ENCODE measurements around the gene NRSN2. TPM values are rescaled to one million over a fixed set of nuclear protein-coding genes. Genes with fewer than 3 reads are reported as not detected.
"Not testable (repeated sequence)": the region's sequence is repeated elsewhere in the genome, so short reads cannot be mapped to it uniquely, and the experiment has no call there.

The NRSN2 gene
- total RNA-seq, 2 experiments from 2014 or later = 2.9 to 5.0 TPM

DNA sequence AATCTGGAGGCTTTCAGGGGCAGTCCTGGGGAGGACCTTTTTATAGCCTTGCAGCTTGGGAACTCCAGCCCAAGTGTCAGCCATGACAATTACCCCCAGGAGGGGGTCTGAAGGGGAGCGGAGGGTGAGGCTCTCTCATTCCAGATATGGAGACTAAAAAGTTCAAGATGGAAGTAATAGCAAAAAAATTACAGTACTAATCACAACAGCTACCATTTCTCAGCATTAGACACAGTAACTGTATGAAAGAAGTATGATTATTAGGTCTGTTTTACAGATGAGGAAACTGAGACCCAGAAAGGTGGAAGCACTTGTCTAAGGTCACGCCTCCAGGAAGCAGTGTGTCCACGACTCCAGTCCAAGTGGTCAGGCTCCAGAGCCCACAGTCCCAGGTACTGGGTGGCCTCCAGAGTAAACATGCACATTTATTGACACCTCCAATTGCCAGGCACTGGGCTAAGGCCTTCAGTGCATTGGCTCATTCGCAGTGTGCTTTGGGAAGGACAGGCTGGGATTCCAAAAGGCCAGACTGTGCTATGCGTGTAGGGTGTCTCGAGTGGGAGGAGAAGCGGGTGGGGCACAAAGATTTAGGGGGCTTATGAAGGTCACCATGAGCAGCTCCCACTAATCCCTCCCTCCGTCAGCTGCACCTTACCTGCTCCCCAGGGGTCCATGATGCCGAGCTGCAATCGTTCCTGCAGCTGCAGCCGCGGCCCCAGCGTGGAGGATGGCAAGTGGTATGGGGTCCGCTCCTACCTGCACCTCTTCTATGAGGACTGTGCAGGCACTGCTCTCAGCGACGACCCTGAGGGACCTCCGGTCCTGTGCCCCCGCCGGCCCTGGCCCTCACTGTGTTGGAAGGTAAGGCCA is 2.3 kb downstream of the NRSN2 start:
- no peak overlapping the region for H3K27ac Mint-ChIP-seq
- ATAC-seq (no peak), DNase-seq (no peak)
- no peak overlapping the region for H3K4me3 Mint-ChIP-seq
- H3K4me1 Mint-ChIP-seq = peaks cover 20% of the 10 kb centered on the region
- H3K9me3 Mint-ChIP-seq (ENCODE audit: low read depth) = no peaks in the 10 kb centered on the region
- peaks cover 5% of the 10 kb centered on the region for H3K27me3 Mint-ChIP-seq
- CTCF ChIA-PET = interaction anchor here (0.5 to 1.1 kb wide), 2 partner anchors 147 to 483 kb away, joined by 3 to 4 read pairs; no protein-coding TSS in a partner anchor
- H3K36me3 Mint-ChIP-seq = no peaks in the 10 kb centered on the region

DNA sequence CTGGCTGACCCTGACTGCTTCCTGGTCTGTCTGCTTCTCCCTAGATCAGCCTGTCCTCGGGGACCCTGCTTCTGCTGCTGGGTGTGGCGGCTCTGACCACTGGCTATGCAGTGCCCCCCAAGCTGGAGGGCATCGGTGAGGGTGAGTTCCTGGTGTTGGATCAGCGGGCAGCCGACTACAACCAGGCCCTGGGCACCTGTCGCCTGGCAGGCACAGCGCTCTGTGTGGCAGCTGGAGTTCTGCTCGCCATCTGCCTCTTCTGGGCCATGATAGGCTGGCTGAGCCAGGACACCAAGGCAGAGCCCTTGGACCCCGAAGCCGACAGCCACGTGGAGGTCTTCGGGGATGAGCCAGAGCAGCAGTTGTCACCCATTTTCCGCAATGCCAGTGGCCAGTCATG is 6.3 kb downstream of the NRSN2 start:
- no peaks in the 10 kb centered on the region for H3K36me3 Mint-ChIP-seq
- H3K9me3 Mint-ChIP-seq (ENCODE audit: low read depth) = no peaks in the 10 kb centered on the region
- no peaks in the 10 kb centered on the region for H3K27me3 Mint-ChIP-seq
- no peak overlapping the region for H3K27ac Mint-ChIP-seq
- CTCF ChIA-PET = interaction anchor here (0.9 to 6.4 kb wide), 9 partner anchors 13 to 292 kb away, joined by 3 to 64 read pairs (median 5); no protein-coding TSS in a partner anchor
- no peak for ATAC-seq
- H3K4me1 Mint-ChIP-seq = peaks cover 15% of the 10 kb centered on the region
- no peak overlapping the region for H3K4me3 Mint-ChIP-seq
- DNase-seq = no peak

DNA sequence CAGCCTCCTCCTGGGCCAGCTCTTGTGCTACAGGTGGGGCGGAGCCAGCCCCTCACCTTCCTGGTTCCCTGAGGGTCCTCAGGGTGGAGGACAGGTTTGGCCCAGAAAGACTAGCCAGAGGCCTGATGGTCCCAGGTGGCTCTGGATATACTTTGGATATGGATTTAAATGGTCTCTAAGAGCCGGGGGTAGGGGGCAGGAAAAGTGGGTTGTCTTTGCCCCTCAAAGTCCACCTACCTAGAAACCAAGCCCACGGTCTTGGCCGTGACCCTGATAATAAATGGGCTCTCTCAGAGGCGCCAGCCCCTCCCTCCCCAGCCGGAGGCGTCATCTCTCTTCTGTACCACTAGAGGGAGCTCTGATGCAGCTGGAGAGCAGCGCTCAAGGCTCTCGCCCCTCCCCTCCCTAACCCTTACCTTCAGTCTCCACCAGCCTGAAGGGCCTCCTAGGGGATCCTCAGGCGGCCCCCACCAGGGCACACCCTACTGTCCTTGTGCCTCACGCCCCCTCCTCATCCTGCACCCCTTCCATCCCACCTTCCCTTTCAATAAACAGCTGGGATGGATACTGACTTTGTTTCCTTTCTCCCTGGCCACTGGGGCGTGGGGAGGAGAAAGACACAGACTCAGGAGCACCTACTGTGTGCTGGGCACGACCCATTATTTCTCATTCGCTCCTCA is 7.5 kb downstream of the NRSN2 start:
- DNase-seq (peak; percentile 85), ATAC-seq (peak; percentile 99)
- no peak overlapping the region for H3K4me3 Mint-ChIP-seq
- H3K36me3 Mint-ChIP-seq = no peaks in the 10 kb centered on the region
- no peaks in the 10 kb centered on the region for H3K9me3 Mint-ChIP-seq (ENCODE audit: low read depth)
- peaks cover 8% of the 10 kb centered on the region for H3K27me3 Mint-ChIP-seq
- H3K27ac Mint-ChIP-seq = no peak overlapping the region
- CTCF ChIA-PET = interaction anchor here (0.5 to 6.4 kb wide), 28 partner anchors 9 to 313 kb away, joined by 3 to 64 read pairs (median 5); partner anchors contain the start of gene TRIB3
- H3K4me1 Mint-ChIP-seq = peaks cover 10% of the 10 kb centered on the region

DNA sequence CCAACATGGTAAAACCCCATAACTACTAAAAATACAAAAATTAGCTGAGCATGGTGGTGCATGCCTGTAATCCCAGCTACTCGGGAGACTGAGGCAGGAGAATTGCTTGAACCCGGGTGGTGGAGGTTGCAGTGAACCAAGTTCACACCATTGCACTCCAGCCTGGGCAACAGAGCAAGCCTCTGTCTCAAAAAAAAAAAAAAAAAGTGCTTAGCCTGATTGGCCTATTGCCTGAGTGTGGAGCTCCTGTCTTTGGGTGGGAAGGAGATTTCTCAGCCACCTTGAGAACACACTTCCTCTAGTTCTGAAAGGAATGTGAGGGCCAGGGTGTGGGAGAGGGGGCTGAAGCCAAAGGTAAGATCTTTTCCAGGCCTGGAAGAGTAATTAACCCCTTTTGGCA is 9.2 kb downstream of the NRSN2 start:
- H3K27me3 Mint-ChIP-seq; H3K36me3 Mint-ChIP-seq; ATAC-seq; H3K9me3 Mint-ChIP-seq (ENCODE audit: low read depth); H3K4me1 Mint-ChIP-seq; H3K4me3 Mint-ChIP-seq; H3K27ac Mint-ChIP-seq; DNase-seq: not testable (repeated sequence)
- CTCF ChIA-PET = interaction anchor here (1.1 to 6.4 kb wide), 7 partner anchors 10 to 155 kb away, joined by 3 to 64 read pairs (median 11); no protein-coding TSS in a partner anchor

DNA sequence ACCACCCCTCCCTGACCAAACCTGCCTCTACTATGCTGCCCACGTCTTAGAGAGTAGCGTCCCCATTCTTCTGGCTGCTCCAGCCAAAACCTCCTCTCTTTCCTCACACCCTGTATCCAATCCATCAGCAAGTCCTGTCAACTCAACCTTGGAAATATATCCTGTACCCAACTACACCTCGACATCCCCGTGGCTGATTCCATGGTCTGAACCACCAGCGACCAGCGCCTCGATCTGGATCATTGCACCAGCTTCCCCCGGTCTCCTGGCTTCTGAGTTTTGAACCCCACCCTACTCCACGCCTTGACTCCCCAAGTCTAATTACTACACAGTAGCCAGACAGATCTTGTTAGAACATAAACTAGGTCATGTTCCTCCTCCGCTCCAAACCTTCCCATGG is 9.8 kb downstream of the NRSN2 start:
- H3K27me3 Mint-ChIP-seq = peaks cover 9% of the 10 kb centered on the region
- ATAC-seq (no peak), DNase-seq (no peak)
- H3K9me3 Mint-ChIP-seq (ENCODE audit: low read depth) = no peaks in the 10 kb centered on the region
- no peak overlapping the region for H3K4me3 Mint-ChIP-seq
- H3K4me1 Mint-ChIP-seq = peaks cover 7% of the 10 kb centered on the region
- CTCF ChIA-PET = interaction anchor here (1.6 to 6.4 kb wide), 3 partner anchors 9 to 122 kb away, joined by 3 to 64 read pairs (median 24); no protein-coding TSS in a partner anchor
- H3K36me3 Mint-ChIP-seq = no peaks in the 10 kb centered on the region
- H3K27ac Mint-ChIP-seq = no peak overlapping the region

DNA sequence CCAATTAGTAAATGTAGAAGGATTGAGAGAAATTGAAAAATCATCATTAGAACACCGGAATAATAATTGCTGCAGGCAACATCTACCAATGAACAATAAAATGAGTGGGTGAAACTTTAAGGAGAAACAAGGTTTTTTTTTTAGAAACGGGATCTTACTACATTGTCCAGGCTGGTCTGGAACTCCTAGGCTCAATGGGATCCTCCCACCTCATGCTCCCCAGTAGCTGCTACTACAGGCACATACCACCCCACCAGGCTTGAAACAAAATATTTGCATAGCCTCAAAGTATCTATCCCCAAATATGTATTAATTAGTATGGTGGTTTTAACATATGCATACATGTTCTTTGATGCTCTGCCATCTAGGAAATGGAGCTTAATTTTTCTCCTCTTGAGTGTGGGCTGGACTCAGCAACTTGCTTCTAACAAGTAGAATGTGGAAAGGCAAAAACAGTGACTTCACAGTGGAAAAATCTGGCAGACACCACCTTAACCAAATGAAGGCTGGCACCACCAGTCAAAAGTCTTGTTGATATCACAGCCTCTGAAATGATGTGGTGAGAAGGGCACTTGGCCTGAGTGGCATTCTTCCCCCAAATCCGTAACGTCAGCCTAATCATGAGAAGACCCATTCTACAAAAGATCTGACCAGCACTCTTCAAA is 12.1 kb downstream of the NRSN2 start:
- Mint-ChIP-seq H3K27me3 (peaks cover 9% of the 10 kb centered on the region), H3K4me3 (no peak overlapping the region), H3K9me3 (ENCODE audit: low read depth) (no peaks in the 10 kb centered on the region), H3K4me1 (peaks cover 16% of the 10 kb centered on the region), H3K27ac (no peak overlapping the region), H3K36me3 (no peaks in the 10 kb centered on the region)
- ATAC-seq = no peak
- DNase-seq = no peak
- CTCF ChIA-PET = no interaction called here

DNA sequence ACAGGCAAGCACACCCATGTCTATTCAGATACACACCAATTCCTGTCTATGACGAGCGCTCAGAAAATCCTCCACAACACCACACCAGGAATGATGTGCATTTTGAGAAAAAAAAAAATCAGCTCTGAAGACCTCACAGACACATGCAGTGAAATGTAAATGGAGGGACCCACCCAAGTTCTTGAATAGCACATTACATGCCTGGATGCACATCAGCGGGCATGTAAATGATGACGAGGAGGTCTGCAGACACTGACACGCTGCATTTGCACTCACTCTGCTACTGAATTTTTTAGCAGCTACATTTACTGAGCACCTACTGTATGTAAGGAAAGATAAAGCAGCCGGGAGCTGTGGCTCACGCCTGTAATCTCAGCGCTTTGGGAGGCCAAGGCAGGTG is 14.7 kb downstream of the NRSN2 start:
- Mint-ChIP-seq H3K4me1 (peaks cover 34% of the 10 kb centered on the region), H3K27ac (peak overlapping the region; percentile 6)
- CTCF ChIA-PET = interaction anchor here (1.0 to 2.3 kb wide), 6 partner anchors 8 to 284 kb away, joined by 3 to 7 read pairs (median 4); no protein-coding TSS in a partner anchor

DNA sequence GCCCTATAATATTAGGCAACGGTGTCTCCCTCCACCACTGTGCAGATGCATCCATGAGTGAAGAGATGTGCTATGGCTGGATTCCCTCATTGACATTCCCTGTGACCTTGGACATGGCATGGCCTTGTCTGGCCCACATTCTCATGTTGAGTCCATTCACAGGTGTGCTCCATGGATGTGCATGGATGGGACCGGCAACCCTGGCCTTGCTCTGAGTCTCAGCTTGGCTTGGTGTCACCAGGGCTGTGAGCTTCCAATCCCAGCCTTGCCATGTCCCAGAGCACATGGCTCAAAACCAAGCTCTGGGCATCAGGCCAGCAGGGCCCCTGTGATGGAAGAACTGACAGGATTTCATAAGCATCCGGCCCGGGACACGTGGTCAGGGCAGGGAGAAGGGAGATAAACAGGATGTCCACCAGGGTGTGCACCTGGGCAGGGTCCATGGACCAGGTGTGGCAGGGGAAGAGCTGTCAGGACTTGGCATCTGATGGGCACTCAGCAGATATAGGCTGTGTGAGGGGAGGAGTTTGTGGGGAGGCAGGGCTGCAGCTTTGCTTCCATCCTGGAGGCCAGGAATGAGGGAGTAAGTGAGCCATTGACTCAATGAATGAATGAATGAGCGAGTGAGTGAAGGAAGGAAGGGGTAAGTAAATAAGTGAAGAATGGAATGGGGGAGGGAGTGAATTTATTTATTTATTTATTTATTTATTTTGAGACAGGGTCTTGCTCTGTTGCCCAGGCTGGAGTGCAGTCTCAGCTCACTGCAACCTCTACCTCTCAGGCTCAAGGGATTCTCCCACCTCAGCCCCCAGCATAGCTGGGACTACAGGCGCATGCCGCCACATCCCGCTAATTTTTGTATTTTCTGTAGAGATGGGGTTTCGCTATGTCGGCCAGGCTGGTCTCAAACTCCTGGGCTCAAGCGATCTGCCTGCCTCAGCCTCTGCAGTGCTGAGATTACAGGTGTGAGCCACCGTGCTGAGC is 15.7 kb downstream of the NRSN2 start:
- DNase-seq = peak; percentile 75
- Mint-ChIP-seq H3K9me3 (ENCODE audit: low read depth) (no peaks in the 10 kb centered on the region), H3K27ac (peak overlapping the region; percentile 54), H3K36me3 (no peaks in the 10 kb centered on the region), H3K4me1 (peaks cover 38% of the 10 kb centered on the region), H3K4me3 (no peak overlapping the region), H3K27me3 (peaks cover 9% of the 10 kb centered on the region)
- CTCF ChIA-PET = interaction anchor here (0.5 to 2.3 kb wide), 14 partner anchors 8 to 283 kb away, joined by 3 to 13 read pairs (median 4); partner anchors contain the start of genes NRSN2 and TRIB3
- ATAC-seq = peak; percentile 65

More for the DNA sequence above, 14.7 kb downstream of the NRSN2 start:
- Mint-ChIP-seq H3K27me3 (peaks cover 9% of the 10 kb centered on the region), H3K36me3 (no peaks in the 10 kb centered on the region), H3K9me3 (ENCODE audit: low read depth) (no peaks in the 10 kb centered on the region), H3K4me3 (no peak overlapping the region)
- ATAC-seq = no peak
- no peak for DNase-seq

DNA sequence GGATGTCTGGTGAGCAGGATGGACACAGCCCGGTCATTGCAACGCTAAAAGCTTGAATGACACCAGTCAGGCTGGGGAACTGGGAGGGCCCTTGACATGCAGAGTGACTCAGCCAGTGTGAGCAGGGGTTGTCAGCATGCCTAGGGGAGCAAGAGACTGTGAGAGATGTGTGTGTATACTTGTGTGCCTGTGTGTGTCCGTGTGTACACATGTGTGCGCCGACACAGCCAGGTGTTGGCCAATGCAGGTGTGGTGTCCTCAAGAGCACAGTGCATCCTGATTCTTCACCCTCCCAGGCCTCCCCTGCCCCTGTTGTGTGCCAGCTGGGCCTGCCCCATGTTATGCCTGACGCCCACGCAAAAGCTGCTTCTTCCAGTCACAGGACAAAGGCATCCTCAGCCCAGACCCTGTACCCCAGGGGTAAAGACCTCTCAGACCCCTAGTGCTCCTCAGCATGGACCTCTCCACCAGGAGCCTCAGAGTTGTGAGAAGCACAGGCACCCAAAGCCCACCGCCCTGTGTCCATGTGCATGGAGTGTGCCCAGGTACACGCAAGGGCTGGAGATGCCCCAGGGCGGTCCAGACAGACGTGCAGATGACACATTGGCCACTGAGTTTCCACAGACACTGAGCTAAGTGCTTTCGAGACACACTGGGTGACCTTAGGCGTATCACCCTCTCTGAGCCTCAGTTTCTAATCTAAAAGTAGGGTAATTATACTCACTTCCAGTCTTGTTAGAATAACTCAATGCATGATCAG is 16.6 kb downstream of the NRSN2 start:
- CTCF ChIA-PET = interaction anchor here (0.6 to 4.2 kb wide), 8 partner anchors 9 to 282 kb away, joined by 3 to 24 read pairs (median 5); partner anchors contain the start of gene TRIB3
- H3K4me1 Mint-ChIP-seq = peaks cover 38% of the 10 kb centered on the region
- H3K27me3 Mint-ChIP-seq = peaks cover 9% of the 10 kb centered on the region
- H3K27ac Mint-ChIP-seq = no peak overlapping the region
- H3K4me3 Mint-ChIP-seq = no peak overlapping the region
- DNase-seq (no peak), ATAC-seq (no peak)
- H3K9me3 Mint-ChIP-seq (ENCODE audit: low read depth) = no peaks in the 10 kb centered on the region
- H3K36me3 Mint-ChIP-seq = no peaks in the 10 kb centered on the region

DNA sequence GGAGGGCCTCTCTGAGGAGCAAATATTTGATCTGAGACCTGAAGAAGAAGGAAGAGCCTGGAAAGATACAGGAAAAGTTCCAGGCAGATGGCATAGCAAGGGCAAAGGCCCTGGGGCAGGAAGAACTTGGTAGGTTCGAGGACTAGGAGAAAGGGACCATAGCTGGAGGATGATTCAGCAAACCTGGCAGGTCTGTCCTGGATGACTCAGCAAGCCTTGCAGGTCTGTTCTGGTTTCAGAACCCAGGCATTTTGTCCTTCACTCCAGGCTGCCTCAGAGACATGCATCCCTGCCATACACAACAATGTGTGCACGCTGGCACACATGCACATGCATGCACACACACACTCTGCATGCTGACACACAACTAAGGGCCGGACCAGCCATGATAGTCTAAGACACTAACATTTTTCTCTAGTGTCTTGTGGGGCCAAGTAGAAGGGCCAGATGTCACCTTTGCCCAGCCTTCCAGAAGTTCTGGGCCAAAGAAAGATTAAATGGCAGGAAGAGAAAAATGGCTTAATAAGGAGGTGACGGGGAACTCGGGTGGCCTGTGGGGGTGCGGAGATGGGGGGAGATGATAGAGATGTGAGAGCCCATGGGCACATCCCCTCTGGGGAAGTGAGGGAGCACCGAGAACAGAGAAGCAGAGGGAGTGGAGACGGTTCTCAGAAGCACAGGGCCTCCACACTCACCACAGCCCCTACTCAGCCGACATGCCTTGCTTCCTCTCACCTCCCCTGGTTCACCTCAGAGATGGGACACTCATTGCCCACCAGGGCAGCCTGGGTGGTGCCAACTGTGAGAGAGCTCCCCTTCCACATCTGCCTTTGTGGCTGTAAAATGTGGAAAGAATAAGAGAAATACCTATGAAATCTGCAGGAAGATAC is 18.2 kb downstream of the NRSN2 start:
- Mint-ChIP-seq H3K9me3 (ENCODE audit: low read depth) (no peaks in the 10 kb centered on the region), H3K36me3 (no peaks in the 10 kb centered on the region), H3K4me3 (no peak overlapping the region), H3K27ac (peak overlapping the region; percentile 74), H3K27me3 (no peaks in the 10 kb centered on the region), H3K4me1 (peaks cover 41% of the 10 kb centered on the region)
- DNase-seq (peak; percentile 46), ATAC-seq (peak; percentile 49)
- CTCF ChIA-PET = interaction anchor here (1.1 to 4.2 kb wide), 4 partner anchors 10 to 113 kb away, joined by 3 to 24 read pairs (median 8); partner anchors contain the start of gene TRIB3
